Ovary (tissue), 9 donors: Measurements from ENCODE around the gene PHF14. TPM values are rescaled to one million over a fixed set of nuclear protein-coding genes. Genes with fewer than 3 reads are reported as not detected.

Experiments used
- DNase-seq, 5 donors: peaks; one replicate each; pipeline ENCODE4 v3.0.0-alpha.2; 2019 to 2020
- H3K27ac ChIP-seq, 2 donors: fragments of 200-600 bp; one replicate each; pipeline versions ENCODE4 v1.5.1 to v1.8.0; 2019 to 2022
- H3K27me3 ChIP-seq: fragments of 200-600 bp; one replicate; pipeline ENCODE4 v1.8.0; 2022
- H3K36me3 ChIP-seq: fragments of 200-600 bp; sonication (generic); one replicate; pipeline ENCODE4 v1.5.1; 2019
- H3K4me1 ChIP-seq: one replicate; pipeline ENCODE4 v1.8.1; 2013; ENCODE audit warnings: mild to moderate bottlenecking, moderate library complexity; ENCODE audit not compliant: insufficient read depth
- H3K4me3 ChIP-seq: fragments of 200-600 bp; sonication (generic); one replicate; pipeline ENCODE4 v1.5.1; 2017
- H3K9me3 ChIP-seq, 2 donors: fragments of 200-600 bp in 1 of 2; sonication (generic) in 1 of 2; one replicate each; pipeline versions ENCODE4 v1.5.1 to v1.8.1; 2013 to 2019; ENCODE audit warnings: mild to moderate bottlenecking in 1 of 2, moderate library complexity in 1 of 2
- CTCF ChIP-seq, 3 donors: fragments of 450-650 bp in 2 of 3; fragments of 200-600 bp in 1 of 3; IDR thresholded peaks; one replicate each; pipeline versions ENCODE4 v1.5.1 to v1.8.0; 2016 to 2022; ENCODE audit warnings: antibody characterized with exemption in 3 of 3, mild to moderate bottlenecking in 1 of 3
- EP300 ChIP-seq: sonication (generic); formaldehyde crosslinking; IDR thresholded peaks from one replicate; pipeline ENCODE4 v1.6.1; 2017; ENCODE audit warnings: antibody characterized with exemption
- POLR2A ChIP-seq: fragments of 450-650 bp; IDR thresholded peaks from one replicate; pipeline ENCODE4 v1.6.1; 2017; ENCODE audit warnings: antibody characterized with exemption, mild to moderate bottlenecking, moderate library complexity
- WGBS, 3 donors: extraction: QIAGEN DNeasy Blood & Tissue Kit in 1 of 3; methylation state at CpG; one replicate each; pipeline versions ENCODE4 v1.1.5 to v1.1.7; 2013 to 2017; 5-methylcytosine and 5-hydroxymethylcytosine counted together
- intact Hi-C, 4 donors: fragments of 100-400 bp; cut with DNase I; formaldehyde crosslinking; loops; one replicate each; pipeline versions ENCODE4 v1.11.0 to v1.15.1; 2022 to 2023
- polyA plus RNA-seq, 2 donors: library from polyadenylated mRNA; stranded (reverse); fragments of 200-250 nt in 1 of 2; fragments of 350-450 nt in 1 of 2; fragmentation: Illumina TruSeq in 1 of 2; extraction: RNeasy Lipid Tissue Mini Kit (QIAGEN cat#74804) in 1 of 2; gene quantifications; one replicate each; pipeline ENCODE4 v1.2.3, GENCODE V29; 2013 to 2014
- total RNA-seq, 7 donors: library from RNA; depleted of rRNA in 2 of 7; stranded (reverse); fragments of >200 nt in 2 of 7; fragmentation: NEBNext Ultra II Directional in 3 of 7; extraction: Animal tissue kit (Norgen Biotek cat#: 25700) in 3 of 7; gene quantifications; one replicate each; pipeline versions ENCODE4 v1.1.0 to v1.2.4, GENCODE V29; 2016 to 2023
- donor health status: DM: no; HTN: no; CAD: no; lungs with moderate emphysema.
- donor health status: DM: no; HTN: no; CAD: no.
- donor health status: Bipolar disorder and iron deficiency.
- donor health status: DM: yes; HTN: yes; CAD: no.
- donor health status: DM: no; HTN: no; CAD: no.
- donor health status: DM: yes; HTN: yes; CAD: no.

PHF14 gene
- total and polyA plus RNA-seq, 9 donors = 20.2 to 41.8 (median 32.0) TPM

- TF ChIP-seq POLR2A (no peak), EP300 (no peak), CTCF (IDR thresholded peaks at IDR 0.05) (no peak)
- Histone ChIP-seq H3K36me3 (no peaks in the 10 kb centered on the region), H3K27ac (no peak overlapping the region), H3K9me3 (no peaks in the 10 kb centered on the region), H3K4me3 (no peak overlapping the region), H3K4me1 (no peaks in the 10 kb centered on the region), H3K27me3 (no peaks in the 10 kb centered on the region)
- WGBS, 3 donors = 96 to 99% (median 97%) methylated on average over 3 of the region's 3 CpGs
- no peak for DNase-seq
- intact Hi-C loops = no loop called here
Measured at GRCh38 chr7:11120068-11120664, 146.5 kb downstream of the PHF14 start.

- no peak for TF ChIP-seq POLR2A
- no peak overlapping the region for H3K4me3 ChIP-seq
- WGBS, 3 donors = 8 to 42% (median 15%) methylated on average over 3 of the region's 3 CpGs
- DNase-seq = no peak
- H3K36me3 ChIP-seq = no peaks in the 10 kb centered on the region
- H3K9me3 ChIP-seq = no peaks in the 10 kb centered on the region
- intact Hi-C loops = no loop called here
- no peak overlapping the region for H3K27ac ChIP-seq
- no peaks in the 10 kb centered on the region for H3K4me1 ChIP-seq
- no peaks in the 10 kb centered on the region for H3K27me3 ChIP-seq
Measured at GRCh38 chr7:11120675-11121220, 147.1 kb downstream of the PHF14 start.

DNA sequence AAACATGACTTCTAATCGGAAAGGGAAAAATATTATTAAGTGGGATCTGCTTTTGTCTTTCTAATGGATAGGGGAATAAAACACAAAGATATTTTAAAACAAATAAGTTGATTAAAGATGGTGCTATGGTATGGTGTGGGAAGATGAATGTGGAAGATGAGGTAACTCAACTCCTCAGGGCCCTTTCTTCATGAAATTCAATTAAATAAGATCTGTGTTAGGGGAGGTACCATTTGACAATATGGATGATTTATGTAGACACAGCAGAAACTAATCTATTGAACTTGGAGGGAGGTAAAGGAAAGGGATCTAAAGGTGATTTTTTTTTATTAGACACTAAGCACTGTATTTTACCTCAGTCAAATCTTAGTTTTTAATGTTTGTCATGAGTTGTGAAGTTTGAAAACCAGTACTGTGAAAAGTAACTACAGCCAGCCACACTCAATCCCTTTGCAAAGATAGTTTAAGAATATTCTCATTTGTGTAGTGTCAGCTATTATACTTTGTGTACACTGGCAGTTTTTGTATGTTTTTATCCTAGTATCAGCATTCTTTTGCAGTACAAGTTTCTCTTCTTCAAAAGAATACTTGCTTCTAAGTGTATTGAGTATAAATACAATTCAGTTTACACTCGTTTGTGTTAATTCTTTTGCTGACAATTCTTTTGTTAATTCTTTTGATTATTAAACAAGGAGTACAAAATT lies 151.3 kb downstream of the PHF14 start:
- no peak overlapping the region for H3K27ac ChIP-seq
- TF ChIP-seq CTCF (IDR thresholded peaks at IDR 0.05) (no peak), POLR2A (no peak), EP300 (no peak)
- no peak for DNase-seq
- H3K36me3 ChIP-seq = no peaks in the 10 kb centered on the region
- no peak overlapping the region for H3K4me3 ChIP-seq
- no peaks in the 10 kb centered on the region for H3K27me3 ChIP-seq
- WGBS, 3 donors = 64 to 77% (median 68%) methylated on average over 2 of the region's 2 CpGs
- no peaks in the 10 kb centered on the region for H3K9me3 ChIP-seq
- intact Hi-C loops = no loop called here
- H3K4me1 ChIP-seq = no peaks in the 10 kb centered on the region

- 76 to 86% (median 82%) methylated on average over 3 of the region's 3 CpGs for WGBS, 3 donors
- intact Hi-C loops = no loop called here
Measured at GRCh38 chr7:11127114-11127785, 153.6 kb downstream of the PHF14 start.

More at GRCh38 chr7:11127114-11127785, 153.6 kb downstream of the PHF14 start:
- no peaks in the 10 kb centered on the region for H3K36me3 ChIP-seq
- H3K4me3 ChIP-seq = no peak overlapping the region
- H3K9me3 ChIP-seq = no peaks in the 10 kb centered on the region
- no peak for DNase-seq
- no peak for TF ChIP-seq CTCF (IDR thresholded peaks at IDR 0.05)
- no peak for TF ChIP-seq POLR2A
- no peak for TF ChIP-seq EP300
- no peaks in the 10 kb centered on the region for H3K27me3 ChIP-seq
- H3K27ac ChIP-seq = no peak overlapping the region
- no peaks in the 10 kb centered on the region for H3K4me1 ChIP-seq
